HG03520 (cell line): ENCODE results near the gene MACROH2A2.
"Not testable (repeated sequence)": the region's sequence is repeated elsewhere in the genome, so short reads cannot be mapped to it uniquely, and the experiment has no call there.

Source experiments
- ATAC-seq: cut with Tn5 transposase; IDR thresholded peaks from one replicate; pipeline ENCODE4 v1.9.1; 2021; ENCODE audit warnings: mild to moderate bottlenecking, moderate library complexity; ENCODE audit not compliant: unreplicated experiment

MACROH2A2 gene

DNA sequence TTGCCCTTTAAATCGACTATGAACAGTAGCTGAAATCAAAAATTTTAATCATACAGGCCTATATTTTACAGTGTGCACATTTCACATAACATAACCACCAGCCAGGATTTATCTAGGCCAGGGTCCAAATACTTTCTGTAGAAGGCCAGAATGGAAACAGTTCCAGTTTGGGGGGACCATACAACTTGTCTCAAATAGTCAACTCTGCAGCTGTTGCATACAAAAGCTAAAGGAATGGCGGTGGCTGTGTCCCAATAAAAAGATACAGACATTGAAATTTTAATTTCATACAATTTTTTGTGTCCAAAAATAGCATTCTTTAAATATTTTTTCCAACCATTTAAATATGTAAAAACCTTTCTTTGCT, 94.6 kb downstream of the MACROH2A2 start:
- no peak for ATAC-seq

DNA sequence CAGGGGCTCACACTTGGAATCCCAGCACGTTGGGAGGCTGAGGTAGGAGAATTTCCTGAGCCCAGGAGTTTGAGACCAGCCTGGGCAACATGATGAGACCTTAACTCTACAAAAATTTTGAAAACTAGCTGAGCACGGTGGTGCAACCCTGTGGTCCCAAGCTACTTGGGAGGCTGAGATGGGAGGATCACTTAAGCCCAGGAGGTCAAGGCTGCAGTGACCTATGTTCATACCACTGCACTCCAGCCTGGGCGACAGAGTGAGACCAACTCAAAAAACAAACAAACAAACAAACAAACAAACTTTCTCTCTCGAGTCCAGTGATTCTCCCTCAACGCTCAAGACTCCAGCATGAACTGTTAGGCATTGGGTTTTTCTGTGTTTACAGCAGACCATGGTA, 95.9 kb downstream of the MACROH2A2 start:
- ATAC-seq: no peak

DNA sequence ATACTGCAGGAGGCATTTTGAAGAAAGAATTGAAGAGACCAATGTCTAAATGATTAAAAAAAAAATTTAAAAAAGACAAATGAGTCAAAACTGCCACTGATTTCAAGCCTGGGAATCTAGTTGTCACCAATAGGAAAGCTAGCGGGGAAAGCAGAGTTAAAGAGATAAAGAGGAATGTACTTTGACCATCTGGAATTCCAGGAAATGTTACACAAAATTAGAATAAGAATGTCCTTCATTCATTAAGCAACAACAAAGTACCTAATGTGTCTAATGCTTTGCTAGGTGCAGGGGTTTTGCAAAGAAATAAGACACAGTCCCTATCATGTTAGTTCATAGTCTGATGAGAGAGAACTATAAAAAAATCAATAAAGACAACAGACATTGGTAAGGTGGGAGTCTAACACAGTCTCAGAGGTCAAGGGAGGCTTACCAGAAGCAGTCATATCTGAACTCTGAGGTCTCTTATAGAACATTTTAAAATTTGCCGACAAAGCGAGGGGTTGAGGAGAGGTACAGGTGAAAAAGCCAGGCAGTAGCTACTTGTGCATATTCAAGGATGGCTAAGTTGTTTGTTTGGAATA, 102.7 kb downstream of the MACROH2A2 start:
- no peak for ATAC-seq

DNA sequence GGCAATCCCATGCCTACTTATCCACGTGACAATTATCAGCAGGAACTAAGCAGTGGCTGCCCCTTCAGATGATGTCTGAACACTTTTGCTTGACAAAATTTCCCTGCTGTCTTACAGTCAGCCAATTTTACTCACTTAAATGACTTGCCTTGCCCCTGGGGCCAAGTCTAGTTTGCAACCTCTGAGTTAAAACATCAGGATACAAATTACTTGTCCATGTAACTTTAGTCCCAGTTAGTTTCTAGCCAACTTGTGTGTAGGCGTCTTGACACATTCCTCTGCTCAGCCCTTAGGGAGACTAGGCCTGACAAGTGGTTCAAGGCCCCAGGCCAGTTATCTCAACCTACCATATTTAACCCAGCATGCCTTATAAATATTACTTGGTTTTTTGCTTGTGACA, 105.5 kb downstream of the MACROH2A2 start:
- ATAC-seq: no peak

DNA sequence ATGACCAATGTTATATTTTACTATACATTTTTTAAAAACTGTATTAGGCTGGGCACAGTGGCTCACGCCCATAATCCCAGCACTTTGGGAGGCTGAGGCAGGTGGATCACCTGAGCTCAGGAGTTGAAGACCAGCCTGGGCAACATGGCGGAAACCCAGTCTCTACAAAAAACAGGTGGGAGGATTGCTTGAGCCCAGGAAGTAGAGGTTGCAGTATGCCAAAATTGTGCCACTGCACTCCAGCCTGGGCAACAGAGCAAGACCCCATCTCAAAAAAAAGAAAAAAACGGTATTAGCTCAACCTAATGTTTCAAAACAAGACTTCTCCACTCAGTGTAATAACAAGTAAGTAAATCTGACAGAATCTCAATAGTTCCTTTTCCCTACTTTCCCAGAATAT, 106.7 kb downstream of the MACROH2A2 start:
- not testable (repeated sequence) for ATAC-seq

DNA sequence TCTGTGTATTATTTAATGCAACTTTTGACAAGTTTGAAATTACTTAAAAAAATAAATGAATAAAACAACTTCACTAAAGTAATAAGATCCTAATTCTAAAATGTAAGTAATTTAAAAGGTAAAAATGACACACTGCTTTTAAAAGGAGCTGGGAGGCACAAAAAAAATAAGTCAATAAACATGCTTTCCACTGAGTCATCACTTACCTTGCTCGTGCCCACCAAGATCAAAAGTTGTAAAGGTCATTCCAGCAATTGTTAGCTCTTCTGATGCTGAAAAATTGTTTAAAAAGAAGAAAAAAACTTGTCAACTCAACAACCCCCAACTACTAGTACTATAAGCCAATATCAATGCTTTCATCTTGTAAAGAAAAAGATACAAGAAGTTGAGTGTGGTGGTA, 108.2 kb downstream of the MACROH2A2 start:
- ATAC-seq: no peak
